ENCODE results near the gene ALPK1. TPM values are rescaled to one million over a fixed set of nuclear protein-coding genes. Genes with fewer than 3 reads are reported as not detected.

Gene ALPK1
- total and polyA plus RNA-seq, 4 experiments from 2014 or later = 3.9 to 18.6 (median 10.2) TPM

GRCh38 chr4:112386071-112386470 lies 88.9 kb downstream of the ALPK1 start:
- Histone ChIP-seq H3K36me3 (ENCODE audit: insufficient read depth, low read length) (no peaks in the 10 kb centered on the region), H3K27ac (ENCODE audit: low read depth, low read length) (no peak overlapping the region), H3K4me1 (ENCODE audit: insufficient read depth, low read length) (no peaks in the 10 kb centered on the region), H3K9me3 (ENCODE audit: control insufficient read depth in 1 of 2, low read length in 2 of 2) (no peaks in the 10 kb centered on the region), H3K27me3 (ENCODE audit: insufficient read depth, low read length) (no peaks in the 10 kb centered on the region), H3K4me3 (ENCODE audit: low read length in 2 of 2) (no peak overlapping the region)
- CTCF ChIA-PET (ENCODE audit: partially characterized antibody) = no interaction called here
- H3K27me3 Mint-ChIP-seq = no peaks in the 10 kb centered on the region
- no peak for DNase-seq
- H3K9me3 Mint-ChIP-seq = no peaks in the 10 kb centered on the region
- H3K4me1 Mint-ChIP-seq = no peaks in the 10 kb centered on the region
- peaks cover 17 to 39% of the 10 kb centered on the region in 2 donors for H3K36me3 Mint-ChIP-seq
- POLR2A ChIA-PET (ENCODE audit: partially characterized antibody) = no interaction called here
- H3K27ac Mint-ChIP-seq = no peak overlapping the region
- intact Hi-C loops (cut with micrococcal nuclease) = no loop called here
- no peak overlapping the region for H3K4me3 Mint-ChIP-seq

- H3K9me3 Mint-ChIP-seq = peaks cover 0 to 3% (median 0%) of the 10 kb centered on the region in 8 donors
- POLR2A ChIA-PET (ENCODE audit: partially characterized antibody) = no interaction called here
- CTCF ChIA-PET (ENCODE audit: partially characterized antibody) = no interaction called here
Measured at GRCh38 chr4:112402098-112402497, 104.9 kb downstream of the ALPK1 start.

GRCh38 chr4:112403101-112403945 lies 106.2 kb downstream of the ALPK1 start:
- no peak for DNase-seq
- peaks cover 0 to 3% (median 0%) of the 10 kb centered on the region in 8 donors for H3K9me3 Mint-ChIP-seq
- no peaks in the 10 kb centered on the region for H3K27me3 Mint-ChIP-seq
- ChIA-PET POLR2A (ENCODE audit: partially characterized antibody) (no interaction called here), CTCF (ENCODE audit: partially characterized antibody) (no interaction called here)
- Histone ChIP-seq H3K36me3 (ENCODE audit: insufficient read depth, low read length) (no peaks in the 10 kb centered on the region), H3K4me1 (ENCODE audit: insufficient read depth, low read length) (no peaks in the 10 kb centered on the region), H3K27me3 (ENCODE audit: insufficient read depth, low read length) (no peaks in the 10 kb centered on the region), H3K27ac (ENCODE audit: low read depth, low read length) (no peak overlapping the region), H3K4me3 (ENCODE audit: low read length in 2 of 2) (no peak overlapping the region), H3K9me3 (ENCODE audit: control insufficient read depth in 1 of 2, low read length in 2 of 2) (no peaks in the 10 kb centered on the region)
- peaks cover 9 to 49% of the 10 kb centered on the region in 2 donors for H3K36me3 Mint-ChIP-seq
- H3K4me1 Mint-ChIP-seq = no peaks in the 10 kb centered on the region
- intact Hi-C loops (cut with micrococcal nuclease) = no loop called here
- peak overlapping the region in 1 of 7 donors; percentile 0 for H3K27ac Mint-ChIP-seq
- no peak overlapping the region for H3K4me3 Mint-ChIP-seq

More at GRCh38 chr4:112402098-112402497, 104.9 kb downstream of the ALPK1 start:
- Histone ChIP-seq H3K4me3 (ENCODE audit: low read length in 2 of 2) (no peak overlapping the region), H3K27ac (ENCODE audit: low read depth, low read length) (no peak overlapping the region), H3K4me1 (ENCODE audit: insufficient read depth, low read length) (no peaks in the 10 kb centered on the region), H3K9me3 (ENCODE audit: control insufficient read depth in 1 of 2, low read length in 2 of 2) (no peaks in the 10 kb centered on the region), H3K36me3 (ENCODE audit: insufficient read depth, low read length) (no peaks in the 10 kb centered on the region), H3K27me3 (ENCODE audit: insufficient read depth, low read length) (no peaks in the 10 kb centered on the region)
- Mint-ChIP-seq H3K36me3 (peaks cover 11 to 55% of the 10 kb centered on the region in 2 donors), H3K27ac (no peak overlapping the region), H3K4me1 (no peaks in the 10 kb centered on the region), H3K4me3 (no peak overlapping the region), H3K27me3 (no peaks in the 10 kb centered on the region)
- DNase-seq = no peak
- intact Hi-C loops (cut with micrococcal nuclease) = no loop called here

DNA sequence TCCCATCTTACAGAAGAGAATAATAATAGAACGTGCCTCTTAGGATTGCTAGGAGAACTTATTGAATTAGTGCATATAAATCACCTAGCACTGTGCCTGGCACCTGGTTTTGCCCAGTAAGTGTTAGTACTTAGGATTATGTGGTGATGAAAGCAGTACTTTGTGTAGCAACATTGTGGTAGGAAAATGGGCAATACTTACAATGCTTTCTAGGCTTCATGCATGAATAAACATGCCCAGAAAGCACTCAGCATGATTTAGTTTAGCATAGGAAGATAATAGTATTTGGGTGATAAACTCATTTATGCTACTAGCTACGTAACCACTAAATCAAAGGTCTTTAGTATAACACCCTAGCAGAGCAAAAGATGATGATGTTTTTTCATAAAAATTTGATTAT lies 113.2 kb downstream of the ALPK1 start:
- no peaks in the 10 kb centered on the region for H3K36me3 ChIP-seq (ENCODE audit: insufficient read depth, low read length)
- no peaks in the 10 kb centered on the region for H3K4me1 ChIP-seq (ENCODE audit: insufficient read depth, low read length)
- no peak overlapping the region for H3K4me3 ChIP-seq (ENCODE audit: low read length in 2 of 2)
- no peaks in the 10 kb centered on the region for H3K27me3 ChIP-seq (ENCODE audit: insufficient read depth, low read length)
- ChIA-PET POLR2A (ENCODE audit: partially characterized antibody) (no interaction called here), CTCF (ENCODE audit: partially characterized antibody) (no interaction called here)
- H3K4me1 Mint-ChIP-seq = no peaks in the 10 kb centered on the region
- H3K36me3 Mint-ChIP-seq = peaks cover 23 to 40% of the 10 kb centered on the region in 2 donors
- H3K27me3 Mint-ChIP-seq = no peaks in the 10 kb centered on the region
- no peaks in the 10 kb centered on the region for H3K9me3 ChIP-seq (ENCODE audit: control insufficient read depth in 1 of 2, low read length in 2 of 2)
- H3K9me3 Mint-ChIP-seq = peaks cover 0 to 2% (median 0%) of the 10 kb centered on the region in 8 donors
- H3K27ac Mint-ChIP-seq = no peak overlapping the region
- no peak overlapping the region for H3K4me3 Mint-ChIP-seq
- H3K27ac ChIP-seq (ENCODE audit: low read depth, low read length) = no peak overlapping the region
- no peak for DNase-seq
- intact Hi-C loops (cut with micrococcal nuclease) = no loop called here

GRCh38 chr4:112410804-112411203 lies 113.6 kb downstream of the ALPK1 start:
- ChIA-PET POLR2A (ENCODE audit: partially characterized antibody) (no interaction called here), CTCF (ENCODE audit: partially characterized antibody) (no interaction called here)
- no peaks in the 10 kb centered on the region for H3K27me3 ChIP-seq (ENCODE audit: insufficient read depth, low read length)
- H3K9me3 ChIP-seq (ENCODE audit: control insufficient read depth in 1 of 2, low read length in 2 of 2) = no peaks in the 10 kb centered on the region
- no peak overlapping the region for H3K4me3 ChIP-seq (ENCODE audit: low read length in 2 of 2)
- H3K4me1 ChIP-seq (ENCODE audit: insufficient read depth, low read length) = no peaks in the 10 kb centered on the region
- no peak for DNase-seq
- peaks cover 0 to 2% (median 0%) of the 10 kb centered on the region in 8 donors for H3K9me3 Mint-ChIP-seq
- H3K27me3 Mint-ChIP-seq = no peaks in the 10 kb centered on the region
- peaks cover 23 to 40% of the 10 kb centered on the region in 2 donors for H3K36me3 Mint-ChIP-seq
- H3K27ac ChIP-seq (ENCODE audit: low read depth, low read length) = no peak overlapping the region
- no peak overlapping the region for H3K4me3 Mint-ChIP-seq
- H3K27ac Mint-ChIP-seq = no peak overlapping the region
- H3K4me1 Mint-ChIP-seq = no peaks in the 10 kb centered on the region
- intact Hi-C loops (cut with micrococcal nuclease) = no loop called here
- no peaks in the 10 kb centered on the region for H3K36me3 ChIP-seq (ENCODE audit: insufficient read depth, low read length)

DNA sequence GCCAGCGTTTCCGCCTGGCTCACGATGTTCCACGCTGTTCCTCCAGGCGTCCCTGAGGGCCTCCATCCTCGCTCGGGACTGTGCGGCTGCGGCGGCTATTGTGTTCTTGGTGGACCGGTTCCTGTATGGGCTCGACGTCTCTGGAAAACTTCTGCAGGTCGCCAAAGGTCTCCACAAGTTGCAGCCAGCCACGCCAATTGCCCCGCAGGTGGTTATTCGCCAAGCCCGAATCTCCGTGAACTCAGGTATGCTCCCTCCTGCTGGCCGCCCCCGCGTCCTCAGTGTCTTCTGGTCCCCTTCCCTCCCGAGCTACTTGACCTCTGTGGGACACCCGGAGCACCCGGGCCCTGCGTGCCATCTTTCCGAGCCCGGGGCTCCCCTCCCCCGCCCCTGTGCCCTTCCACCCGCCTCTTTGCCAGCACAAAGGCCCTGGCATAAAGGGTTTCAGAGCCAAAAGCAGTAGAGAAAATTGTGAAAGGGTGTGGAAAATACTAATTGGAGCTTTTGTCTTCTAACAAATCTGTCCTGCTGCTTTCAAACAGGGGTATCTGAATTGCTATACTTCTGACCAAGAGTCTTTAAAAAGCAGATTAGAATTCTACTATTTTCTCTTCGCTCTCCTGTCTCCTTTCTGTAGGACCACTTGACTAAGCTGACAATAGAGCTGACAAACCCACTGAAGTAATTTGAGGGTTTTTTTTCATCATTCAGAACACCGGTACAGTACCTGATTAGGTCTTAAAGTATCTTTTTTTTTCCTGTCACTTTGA lies 114.8 kb downstream of the ALPK1 start:
- no peak overlapping the region for H3K4me3 ChIP-seq (ENCODE audit: low read length in 2 of 2)
- Mint-ChIP-seq H3K36me3 (peaks cover 26 to 35% of the 10 kb centered on the region in 2 donors), H3K27me3 (no peaks in the 10 kb centered on the region), H3K27ac (no peak overlapping the region), H3K4me1 (no peaks in the 10 kb centered on the region), H3K4me3 (no peak overlapping the region), H3K9me3 (peaks cover 0 to 7% (median 1%) of the 10 kb centered on the region in 8 donors)
- H3K27ac ChIP-seq (ENCODE audit: low read depth, low read length) = no peak overlapping the region
- H3K36me3 ChIP-seq (ENCODE audit: insufficient read depth, low read length) = no peaks in the 10 kb centered on the region
- H3K4me1 ChIP-seq (ENCODE audit: insufficient read depth, low read length) = no peaks in the 10 kb centered on the region
- intact Hi-C loops (cut with micrococcal nuclease) = no loop called here
- H3K27me3 ChIP-seq (ENCODE audit: insufficient read depth, low read length) = no peaks in the 10 kb centered on the region
- POLR2A ChIA-PET (ENCODE audit: partially characterized antibody) = no interaction called here
- DNase-seq = no peak
- CTCF ChIA-PET (ENCODE audit: partially characterized antibody) = interaction anchor here (0.6 kb wide), 1 partner anchor 82 kb away, joined by 3 read pairs; no protein-coding TSS in a partner anchor
- no peaks in the 10 kb centered on the region for H3K9me3 ChIP-seq (ENCODE audit: control insufficient read depth in 1 of 2, low read length in 2 of 2)

- no peak overlapping the region for H3K4me3 Mint-ChIP-seq
- no peak overlapping the region for H3K4me3 ChIP-seq (ENCODE audit: low read length in 2 of 2)
- H3K4me1 Mint-ChIP-seq = no peaks in the 10 kb centered on the region
- CTCF ChIA-PET (ENCODE audit: partially characterized antibody) = no interaction called here
- peaks cover 20 to 43% of the 10 kb centered on the region in 2 donors for H3K36me3 Mint-ChIP-seq
- H3K36me3 ChIP-seq (ENCODE audit: insufficient read depth, low read length) = no peaks in the 10 kb centered on the region
- no peak for DNase-seq
- no peak overlapping the region for H3K27ac Mint-ChIP-seq
- H3K27ac ChIP-seq (ENCODE audit: low read depth, low read length) = no peak overlapping the region
- no peaks in the 10 kb centered on the region for H3K9me3 ChIP-seq (ENCODE audit: control insufficient read depth in 1 of 2, low read length in 2 of 2)
- POLR2A ChIA-PET (ENCODE audit: partially characterized antibody) = no interaction called here
- H3K4me1 ChIP-seq (ENCODE audit: insufficient read depth, low read length) = no peaks in the 10 kb centered on the region
- H3K27me3 ChIP-seq (ENCODE audit: insufficient read depth, low read length) = no peaks in the 10 kb centered on the region
- no peaks in the 10 kb centered on the region for H3K27me3 Mint-ChIP-seq
- H3K9me3 Mint-ChIP-seq = peaks cover 0 to 8% (median 2%) of the 10 kb centered on the region in 8 donors
- intact Hi-C loops (cut with micrococcal nuclease) = no loop called here
Measured at GRCh38 chr4:112416464-112416863, 119.3 kb downstream of the ALPK1 start.
